ENCODE data around the gene EMSY. TPM values are rescaled to one million over a fixed set of nuclear protein-coding genes. Genes with fewer than 3 reads are reported as not detected.

EMSY gene
- total RNA-seq, 1 donor from 2014 or later = 31.9 TPM

DNA sequence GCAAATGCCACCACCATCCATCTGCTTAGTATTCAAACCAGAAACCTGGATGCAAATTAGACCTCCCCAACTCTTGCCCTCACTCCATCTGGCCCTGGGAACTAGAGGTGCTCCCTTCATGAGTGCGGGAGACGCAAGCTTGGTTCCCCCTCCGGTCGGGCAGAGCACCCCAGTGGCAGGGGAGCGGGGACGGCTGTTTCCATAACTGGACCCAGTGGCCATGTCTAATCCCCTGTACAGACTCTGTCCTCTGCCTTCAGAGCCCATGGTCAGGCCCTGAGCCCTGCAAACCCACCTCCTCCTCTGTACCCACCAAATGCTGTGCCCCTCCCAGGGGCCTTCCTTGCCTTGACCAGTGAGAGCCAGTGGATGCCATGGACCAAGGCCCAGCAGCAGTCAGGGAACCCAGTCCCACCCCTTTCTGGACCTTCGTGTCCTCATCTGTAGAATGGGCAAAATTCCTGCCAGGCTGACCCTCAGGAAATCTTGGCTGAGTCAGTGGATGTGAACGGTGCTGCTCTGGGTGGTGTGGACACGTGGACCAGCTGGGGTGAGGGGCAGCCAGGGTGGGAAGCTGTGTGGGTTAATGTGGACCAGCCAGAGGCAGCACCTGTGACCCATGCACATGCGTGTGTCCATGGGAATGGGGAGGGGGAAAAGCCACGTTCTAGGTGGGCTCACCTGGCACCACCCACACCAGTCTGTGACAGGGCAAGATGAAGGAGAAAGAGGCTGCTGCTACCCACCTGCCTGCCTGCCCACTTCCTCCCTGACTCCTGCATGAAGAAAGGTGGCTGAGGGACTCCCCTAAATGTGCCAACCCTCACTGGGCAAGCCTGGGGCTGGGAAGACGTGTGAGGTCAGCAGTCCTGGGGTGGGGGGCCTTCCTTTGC lies 153.0 kb downstream of the EMSY start:
- no peak for DNase-seq

DNA sequence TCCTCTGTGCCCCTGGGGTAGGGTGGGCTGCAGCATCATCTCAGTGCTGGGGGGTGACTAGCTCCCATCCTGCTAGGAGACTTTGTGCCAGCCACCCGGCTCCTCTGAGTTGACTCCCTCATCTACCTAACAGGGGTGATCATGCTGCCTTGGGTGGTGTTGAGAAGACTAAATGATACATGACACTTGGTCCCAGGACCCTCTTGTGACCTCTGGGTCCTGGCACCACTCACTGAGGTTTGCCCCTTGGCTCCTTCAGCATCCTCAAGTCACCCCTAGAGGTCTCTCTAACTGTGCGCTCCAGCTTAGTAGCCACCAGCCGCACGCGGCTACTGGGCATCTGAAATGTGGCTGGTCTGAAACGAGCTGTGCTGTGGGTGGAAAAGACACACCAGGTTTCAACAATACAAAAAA lies 153.6 kb downstream of the EMSY start:
- DNase-seq = no peak

DNA sequence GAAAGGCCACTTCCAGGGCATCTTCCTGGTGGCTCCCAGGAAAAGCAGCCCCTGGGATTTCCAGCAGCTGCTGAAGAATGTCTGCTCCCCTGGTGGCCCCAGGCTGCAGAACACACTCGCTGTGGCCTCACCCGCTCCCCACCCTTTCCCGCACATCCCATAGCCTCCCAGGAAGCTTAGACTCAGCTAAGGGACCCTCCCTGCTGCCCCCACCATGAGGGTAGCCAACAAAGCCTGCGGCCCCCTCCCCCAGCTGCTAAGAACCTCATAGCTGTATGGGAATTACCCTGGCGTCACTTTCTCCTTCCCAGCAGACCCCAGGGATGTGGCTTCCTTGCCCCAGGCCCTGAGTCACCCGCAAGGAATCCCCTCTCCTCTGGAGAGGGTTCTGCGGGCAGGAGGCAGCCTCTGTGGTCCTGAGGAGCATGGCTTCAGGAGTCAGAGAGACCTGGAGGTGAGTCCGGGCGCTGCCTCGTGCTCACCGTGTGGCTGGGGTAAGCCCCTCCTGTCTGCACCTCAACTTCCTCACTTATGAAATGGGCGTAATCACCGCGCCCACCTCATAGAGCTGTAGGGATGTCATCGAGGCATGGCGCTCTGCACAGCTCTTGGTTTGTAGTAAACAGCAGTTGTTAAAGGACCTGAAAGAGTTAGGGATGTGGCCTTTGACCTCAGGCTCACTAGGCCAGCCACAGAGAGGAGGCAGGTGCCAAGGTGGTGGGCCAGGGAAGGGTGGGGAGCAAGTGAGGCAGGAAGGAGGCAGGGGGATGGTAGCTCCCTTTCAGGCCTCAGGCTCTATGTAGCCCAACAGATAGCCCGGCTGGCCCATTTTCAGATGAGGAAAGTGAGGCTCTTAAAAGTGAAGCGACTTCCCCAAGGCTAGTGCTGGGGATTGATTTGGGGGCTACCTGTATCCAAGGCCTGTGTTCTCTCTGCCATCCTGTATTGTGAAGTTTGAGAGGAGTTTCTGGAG lies 154.5 kb downstream of the EMSY start:
- DNase-seq = no peak

DNA sequence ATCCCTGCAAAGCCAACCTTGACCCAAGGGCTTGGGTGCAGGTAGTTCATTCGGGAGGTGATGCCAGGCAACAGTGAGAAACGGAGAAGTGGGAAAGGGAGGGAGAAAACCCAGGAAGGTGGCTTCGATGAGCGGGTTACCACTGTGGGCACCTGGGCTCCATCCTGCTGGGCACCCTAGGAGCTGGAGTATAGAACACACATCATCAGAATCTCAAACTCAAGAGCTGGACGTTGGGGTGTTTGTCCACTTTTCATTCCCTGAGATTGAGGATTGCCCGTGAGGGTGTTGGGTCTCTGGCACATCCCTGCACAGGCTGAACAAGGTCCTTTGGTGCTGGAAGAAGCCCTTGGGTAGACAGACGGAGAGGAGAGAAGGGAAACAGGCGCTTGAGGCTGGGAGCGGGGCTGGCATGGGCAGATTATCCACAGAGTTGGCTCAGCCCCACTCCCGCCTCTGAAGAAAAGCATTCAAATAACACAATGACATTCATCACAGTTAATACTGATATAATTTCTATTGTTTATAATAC lies 155.4 kb downstream of the EMSY start:
- DNase-seq = no peak

DNA sequence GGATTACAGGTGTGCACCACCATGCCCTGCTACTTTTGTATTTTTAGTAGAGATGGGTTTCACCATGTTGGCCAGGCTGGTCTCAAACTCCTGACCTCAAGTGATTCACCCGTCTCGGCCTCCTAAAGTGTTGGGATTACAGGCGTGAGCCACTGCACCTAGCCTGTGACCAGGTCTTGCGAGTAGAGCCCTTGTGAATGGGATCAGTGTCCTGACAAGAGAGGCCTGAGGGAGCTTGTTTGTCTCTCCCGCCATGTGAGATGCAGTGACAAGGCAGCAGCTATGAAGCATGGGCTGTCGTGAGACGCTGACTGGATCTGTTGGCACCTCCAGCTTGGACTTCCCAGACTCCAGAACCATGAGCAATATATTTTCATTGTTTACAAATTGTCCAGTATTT lies 156.5 kb downstream of the EMSY start:
- DNase-seq = no peak

DNA sequence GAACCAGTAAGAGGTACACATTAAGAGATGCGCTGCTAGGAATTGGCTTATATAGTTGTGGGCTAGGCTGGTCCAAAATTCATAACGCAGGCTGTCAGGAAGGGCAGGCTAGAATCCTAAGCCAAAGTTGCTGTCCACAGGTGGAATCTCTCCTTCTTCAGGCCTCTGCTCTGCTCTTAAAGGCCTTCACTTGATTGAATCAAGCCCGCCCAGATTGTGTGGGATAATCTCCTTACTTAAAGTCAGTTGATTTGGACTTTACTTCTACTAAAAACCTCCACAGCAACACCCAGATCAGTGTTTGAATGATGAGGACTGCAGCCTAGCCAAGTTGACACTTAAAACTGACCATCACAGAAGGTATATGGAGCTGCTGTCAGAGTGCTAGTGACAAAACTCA lies 156.9 kb downstream of the EMSY start:
- DNase-seq = no peak

DNA sequence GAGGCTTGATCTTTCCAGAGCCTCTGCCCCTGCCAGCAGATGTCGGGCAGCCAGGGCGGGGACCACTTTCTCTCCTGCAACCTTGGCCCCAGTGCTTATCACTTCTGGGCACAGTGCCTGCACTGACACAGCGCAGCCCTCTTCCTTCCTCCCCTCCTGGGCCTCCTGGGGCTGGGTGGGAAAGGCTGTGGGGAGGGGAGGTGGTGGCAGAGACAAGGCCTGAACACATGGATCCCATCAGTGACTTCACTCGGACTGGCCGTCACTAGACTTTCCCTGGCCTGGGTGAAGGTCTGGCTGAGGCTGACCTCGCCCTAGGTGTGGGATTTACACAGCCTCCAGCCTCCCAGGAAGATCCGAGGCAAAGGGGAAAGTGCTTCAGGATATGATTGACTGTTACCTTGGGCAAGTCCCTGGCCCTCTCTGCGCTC lies 157.6 kb downstream of the EMSY start:
- no peak for DNase-seq

Small RNA genes within 50 kb of the gene (small RNA-seq; reads per million reads assigned to genes)
- not detected for gene AP001189.2 (ENCODE audit: low replicate concordance)
- not detected for gene RF00019 (ENCODE audit: low replicate concordance)

Other genes with a start within 250 kb of the EMSY start
- 28.0 TPM for gene WNT11, start 238.5 kb upstream of the EMSY start, total RNA-seq
- 47.9 TPM for gene THAP12, start 63.9 kb upstream of the EMSY start, total RNA-seq
- 3.8 TPM for gene GVQW3, start 63.7 kb upstream of the EMSY start, total RNA-seq
- 22.1 TPM for gene LRRC32, start 225.7 kb downstream of the EMSY start, total RNA-seq